Measurements from ENCODE around the gene PTPRA. TPM values are rescaled to one million over a fixed set of nuclear protein-coding genes. Genes with fewer than 3 reads are reported as not detected.

The PTPRA gene
- total and polyA plus RNA-seq, 5 donors from 2014 or later: 26.2 to 103 (median 35.1) TPM

DNA sequence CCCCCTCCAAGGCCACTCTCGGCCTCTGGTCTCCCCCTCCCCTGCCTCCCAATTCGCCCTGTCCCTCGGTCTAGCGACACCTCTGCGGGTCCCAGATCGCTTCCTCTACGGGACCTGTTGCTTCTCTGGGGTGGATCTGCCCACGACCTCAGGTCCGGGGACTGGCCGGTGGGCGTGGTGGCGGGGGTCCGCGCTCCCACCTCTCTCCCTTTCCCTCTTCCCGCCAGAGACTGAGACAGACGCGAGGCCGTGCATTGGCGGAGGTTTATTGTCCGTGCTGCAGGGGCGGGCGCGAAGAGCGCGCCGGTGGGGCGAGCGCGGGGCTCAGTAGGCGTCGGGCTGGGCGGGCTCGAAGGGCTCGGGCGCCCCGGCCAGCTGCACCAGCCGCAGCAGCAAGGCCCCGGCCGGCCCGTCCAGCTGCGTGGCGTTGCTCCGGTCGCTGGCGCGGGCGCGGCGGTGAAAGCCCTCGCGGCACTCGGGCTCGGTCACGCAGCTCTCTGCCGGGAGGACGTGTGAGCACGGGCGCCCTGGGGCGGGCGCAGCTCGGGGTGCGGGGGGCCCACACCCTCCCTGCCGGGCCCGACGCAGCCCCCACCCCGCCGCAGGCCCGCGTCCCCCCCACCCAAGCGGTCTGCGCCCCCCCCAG is 209.1 kb downstream of the PTPRA start:
- Mint-ChIP-seq H3K36me3 (no peaks in the 10 kb centered on the region), H3K27ac (no peak overlapping the region), H3K4me1 (peaks cover 0 to 21% (median 6%) of the 10 kb centered on the region in 4 donors), H3K9me3 (peaks cover 0 to 3% (median 0%) of the 10 kb centered on the region in 7 donors), H3K27me3 (peaks cover 74% of the 10 kb centered on the region), H3K4me3 (peak overlapping the region in 3 of 4 donors; percentile 52 to 83 (median 63))
- Histone ChIP-seq H3K4me1 (ENCODE audit: control insufficient read depth, insufficient read depth, low read length, poor library complexity, severe bottlenecking) (peaks cover 16% of the 10 kb centered on the region), H3K4me3 (ENCODE audit: low read depth, low read length) (no peak overlapping the region), H3K27me3 (ENCODE audit: control insufficient read depth, insufficient read depth, low read length) (peaks cover 11% of the 10 kb centered on the region), H3K9me3 (ENCODE audit: control insufficient read depth in 2 of 2, low read length in 2 of 2) (no peaks in the 10 kb centered on the region), H3K36me3 (ENCODE audit: control insufficient read depth, insufficient read depth, low read length) (no peaks in the 10 kb centered on the region), H3K27ac (ENCODE audit: insufficient read depth, low read length, poor library complexity, severe bottlenecking) (no peak overlapping the region)
- peak; percentile 26 to 54 for ATAC-seq (ENCODE audit: low read depth in 2 of 2)
- no peak for DNase-seq

DNA sequence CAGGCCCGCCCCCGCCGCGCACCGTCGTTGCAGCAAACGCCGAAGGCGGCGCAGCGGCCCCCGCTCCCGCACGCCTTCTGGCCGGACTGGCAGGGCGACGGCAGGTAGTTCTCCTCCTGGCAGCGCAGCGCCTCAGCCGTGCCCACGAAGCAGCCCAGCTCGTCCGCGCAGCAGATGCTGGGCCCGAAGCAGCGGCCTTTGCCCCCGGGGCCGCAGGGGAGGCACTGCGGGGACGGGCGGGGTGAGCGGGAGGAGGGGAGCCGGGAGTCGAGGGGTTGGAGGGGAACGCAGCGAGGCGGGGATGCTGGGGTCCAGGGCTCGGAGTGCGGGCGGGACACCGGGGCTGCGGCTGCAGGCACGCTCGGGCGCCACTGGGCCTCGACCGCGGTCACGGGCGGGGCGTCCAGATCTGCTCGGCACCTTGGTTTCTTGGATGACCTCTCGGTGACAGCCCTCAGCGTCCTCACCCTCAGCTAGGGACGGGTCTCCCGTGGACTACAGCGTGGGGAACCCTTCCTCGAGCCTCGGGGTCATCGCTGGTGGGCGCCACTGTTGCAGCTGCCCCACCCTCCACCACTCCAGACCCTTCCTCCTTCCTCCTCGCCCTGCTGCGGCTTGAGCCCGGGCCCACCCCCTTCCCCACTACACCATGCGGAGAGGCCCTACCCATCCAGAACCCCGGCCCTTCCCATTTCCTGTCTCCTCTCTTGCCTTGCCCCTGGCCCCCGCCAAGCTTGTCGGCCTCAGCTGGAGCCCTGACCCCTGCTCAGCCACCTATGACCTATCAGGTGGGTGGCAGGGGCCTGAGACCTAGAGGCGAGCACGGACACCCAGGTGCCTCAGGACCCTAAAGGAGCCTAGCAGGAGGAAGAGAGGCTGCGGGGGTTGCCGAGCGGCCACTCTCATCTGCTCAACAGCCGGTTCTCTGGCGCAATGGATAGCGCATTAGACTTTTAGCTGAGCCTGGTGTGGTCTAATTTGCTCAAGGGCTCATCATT is 210.0 kb downstream of the PTPRA start:
- DNase-seq (no peak), ATAC-seq (ENCODE audit: low read depth in 2 of 2) (peak; percentile 29 to 33)
- Mint-ChIP-seq H3K9me3 (peaks cover 0 to 2% (median 0%) of the 10 kb centered on the region in 7 donors), H3K4me3 (peak overlapping the region; percentile 35 to 66 (median 49)), H3K36me3 (no peaks in the 10 kb centered on the region), H3K4me1 (peaks cover 0 to 15% (median 3%) of the 10 kb centered on the region in 4 donors), H3K27ac (no peak overlapping the region), H3K27me3 (peaks cover 76% of the 10 kb centered on the region)
- Histone ChIP-seq H3K4me3 (ENCODE audit: low read depth, low read length) (no peak overlapping the region), H3K27ac (ENCODE audit: insufficient read depth, low read length, poor library complexity, severe bottlenecking) (no peak overlapping the region), H3K36me3 (ENCODE audit: control insufficient read depth, insufficient read depth, low read length) (no peaks in the 10 kb centered on the region), H3K27me3 (ENCODE audit: control insufficient read depth, insufficient read depth, low read length) (peaks cover 7% of the 10 kb centered on the region), H3K4me1 (ENCODE audit: control insufficient read depth, insufficient read depth, low read length, poor library complexity, severe bottlenecking) (peaks cover 16% of the 10 kb centered on the region), H3K9me3 (ENCODE audit: control insufficient read depth in 2 of 2, low read length in 2 of 2) (no peaks in the 10 kb centered on the region)

- peaks cover 7% of the 10 kb centered on the region for H3K27me3 ChIP-seq (ENCODE audit: control insufficient read depth, insufficient read depth, low read length)
- no peaks in the 10 kb centered on the region for H3K9me3 ChIP-seq (ENCODE audit: control insufficient read depth in 2 of 2, low read length in 2 of 2)
- H3K4me3 ChIP-seq (ENCODE audit: low read depth, low read length): no peak within 1 kb of the TSS
- no peaks in the 10 kb centered on the region for H3K36me3 Mint-ChIP-seq
- H3K27me3 Mint-ChIP-seq: peaks cover 76% of the 10 kb centered on the region
- DNase-seq (no peak), ATAC-seq (ENCODE audit: low read depth in 2 of 2) (no peak)
- peaks cover 0 to 16% (median 5%) of the 10 kb centered on the region in 4 donors for H3K4me1 Mint-ChIP-seq
- no peak within 1 kb of the TSS for H3K27ac Mint-ChIP-seq
- no peak within 1 kb of the TSS for H3K27ac ChIP-seq (ENCODE audit: insufficient read depth, low read length, poor library complexity, severe bottlenecking)
- H3K4me1 ChIP-seq (ENCODE audit: control insufficient read depth, insufficient read depth, low read length, poor library complexity, severe bottlenecking): peaks cover 16% of the 10 kb centered on the region
- H3K9me3 Mint-ChIP-seq: peaks cover 0 to 2% (median 0%) of the 10 kb centered on the region in 7 donors
- no peaks in the 10 kb centered on the region for H3K36me3 ChIP-seq (ENCODE audit: control insufficient read depth, insufficient read depth, low read length)
- H3K4me3 Mint-ChIP-seq: peak within 1 kb of the TSS; percentile 35 to 66 (median 49)
Measured at GRCh38 chr20:3084283-3084985, 211.2 kb downstream of the PTPRA start, which contains the start of gene AVP. Gene AVP, minus strand, starts transcription at chr20:3084724. Its CDS starts 50 bp downstream, at chr20:3084674.

- no peak for DNase-seq
- Mint-ChIP-seq H3K4me1 (peaks cover 1 to 21% (median 6%) of the 10 kb centered on the region in 4 donors), H3K9me3 (peaks cover 0 to 4% (median 0%) of the 10 kb centered on the region in 7 donors), H3K27ac (no peak overlapping the region), H3K36me3 (no peaks in the 10 kb centered on the region), H3K27me3 (peaks cover 76% of the 10 kb centered on the region), H3K4me3 (peak overlapping the region in 1 of 4 donors; percentile 15)
- Histone ChIP-seq H3K27ac (ENCODE audit: insufficient read depth, low read length, poor library complexity, severe bottlenecking) (no peak overlapping the region), H3K27me3 (ENCODE audit: control insufficient read depth, insufficient read depth, low read length) (peaks cover 7% of the 10 kb centered on the region), H3K36me3 (ENCODE audit: control insufficient read depth, insufficient read depth, low read length) (no peaks in the 10 kb centered on the region), H3K4me3 (ENCODE audit: low read depth, low read length) (no peak overlapping the region), H3K9me3 (ENCODE audit: control insufficient read depth in 2 of 2, low read length in 2 of 2) (no peaks in the 10 kb centered on the region), H3K4me1 (ENCODE audit: control insufficient read depth, insufficient read depth, low read length, poor library complexity, severe bottlenecking) (peaks cover 16% of the 10 kb centered on the region)
- no peak for ATAC-seq (ENCODE audit: low read depth in 2 of 2)
Measured at GRCh38 chr20:3084986-3085360, 211.7 kb downstream of the PTPRA start.

DNA sequence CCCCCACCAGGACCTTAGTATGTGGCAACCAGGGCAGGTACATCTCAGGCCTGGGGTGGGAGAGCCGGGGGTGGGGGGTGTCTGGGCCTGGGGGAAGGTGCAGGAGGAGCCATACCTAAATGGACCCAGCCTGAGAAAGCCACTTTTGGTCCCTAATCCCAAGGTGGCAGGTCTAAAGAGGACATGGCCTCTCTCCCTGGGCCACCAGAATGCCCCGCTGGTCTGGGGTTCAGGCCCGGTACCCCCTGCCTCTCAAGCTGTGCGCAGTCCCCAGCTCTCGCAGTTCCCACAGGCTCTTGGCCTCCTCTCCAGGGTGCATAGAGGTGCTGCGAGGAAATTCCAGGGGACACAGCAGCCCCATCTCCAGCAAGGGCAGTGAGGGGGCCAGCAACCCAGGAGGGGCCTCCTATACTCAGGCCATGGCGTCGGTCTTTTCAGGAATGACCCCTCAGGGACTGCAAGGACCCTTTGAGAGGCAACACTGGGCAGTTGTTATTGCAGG is 212.3 kb downstream of the PTPRA start:
- peaks cover 0 to 4% (median 0%) of the 10 kb centered on the region in 7 donors for H3K9me3 Mint-ChIP-seq
- Histone ChIP-seq H3K9me3 (ENCODE audit: control insufficient read depth in 2 of 2, low read length in 2 of 2) (no peaks in the 10 kb centered on the region), H3K36me3 (ENCODE audit: control insufficient read depth, insufficient read depth, low read length) (no peaks in the 10 kb centered on the region), H3K4me1 (ENCODE audit: control insufficient read depth, insufficient read depth, low read length, poor library complexity, severe bottlenecking) (peaks cover 18% of the 10 kb centered on the region), H3K27ac (ENCODE audit: insufficient read depth, low read length, poor library complexity, severe bottlenecking) (no peak overlapping the region), H3K27me3 (ENCODE audit: control insufficient read depth, insufficient read depth, low read length) (peaks cover 7% of the 10 kb centered on the region), H3K4me3 (ENCODE audit: low read depth, low read length) (no peak overlapping the region)
- H3K36me3 Mint-ChIP-seq: no peaks in the 10 kb centered on the region
- ATAC-seq (ENCODE audit: low read depth in 2 of 2) (no peak), DNase-seq (no peak)
- H3K27ac Mint-ChIP-seq: no peak overlapping the region
- H3K27me3 Mint-ChIP-seq: peaks cover 76% of the 10 kb centered on the region
- no peak overlapping the region for H3K4me3 Mint-ChIP-seq
- H3K4me1 Mint-ChIP-seq: peaks cover 8 to 27% (median 11%) of the 10 kb centered on the region in 4 donors

DNA sequence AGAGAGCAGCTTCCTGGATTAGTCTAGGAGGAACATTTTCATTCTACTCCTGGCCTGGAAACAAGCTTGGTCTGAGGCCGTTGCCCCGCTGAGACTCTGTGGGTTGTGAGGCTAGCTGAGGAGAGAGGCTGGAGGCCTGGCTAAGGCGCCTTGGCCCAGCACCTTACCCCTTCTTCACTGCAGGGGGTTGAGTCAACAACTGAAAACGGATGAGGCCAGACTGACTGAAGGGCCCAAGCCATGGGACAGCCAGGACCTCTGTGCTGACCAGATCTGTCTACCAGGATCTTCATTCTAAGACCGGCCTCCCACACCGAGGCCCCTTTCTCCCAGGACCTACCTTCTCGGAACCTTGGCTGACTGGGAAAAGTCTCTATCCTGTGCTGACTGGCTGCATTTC is 214.8 kb downstream of the PTPRA start:
- Histone ChIP-seq H3K27me3 (ENCODE audit: control insufficient read depth, insufficient read depth, low read length) (no peaks in the 10 kb centered on the region), H3K9me3 (ENCODE audit: control insufficient read depth in 2 of 2, low read length in 2 of 2) (no peaks in the 10 kb centered on the region), H3K4me3 (ENCODE audit: low read depth, low read length) (no peak overlapping the region), H3K27ac (ENCODE audit: insufficient read depth, low read length, poor library complexity, severe bottlenecking) (no peak overlapping the region), H3K36me3 (ENCODE audit: control insufficient read depth, insufficient read depth, low read length) (no peaks in the 10 kb centered on the region), H3K4me1 (ENCODE audit: control insufficient read depth, insufficient read depth, low read length, poor library complexity, severe bottlenecking) (peaks cover 24% of the 10 kb centered on the region)
- Mint-ChIP-seq H3K4me1 (peaks cover 9 to 30% (median 13%) of the 10 kb centered on the region in 4 donors), H3K27me3 (peaks cover 77% of the 10 kb centered on the region), H3K36me3 (no peaks in the 10 kb centered on the region), H3K27ac (no peak overlapping the region), H3K4me3 (peak overlapping the region in 1 of 4 donors; percentile 9), H3K9me3 (peaks cover 0 to 4% (median 0%) of the 10 kb centered on the region in 7 donors)
- DNase-seq: no peak
- no peak for ATAC-seq (ENCODE audit: low read depth in 2 of 2)

All from CD4-positive, CD25-positive, alpha-beta regulatory T cell (primary cell).